Right atrium auricular region (tissue), 2 donors: ENCODE results near the gene GTSE1. TPM values are rescaled to one million over a fixed set of nuclear protein-coding genes. Genes with fewer than 3 reads are reported as not detected.

Experiments used
- DNase-seq: peaks from one replicate; pipeline ENCODE4 v3.0.0-alpha.2; 2019; ENCODE audit warnings: low spot score
- H3K27ac ChIP-seq, 2 donors: fragments of 200-600 bp; sonication (generic); 1 replicate in 1 of 2; 2 replicates in 1 of 2; pipeline ENCODE4 v1.5.1; 2016 to 2019
- H3K27me3 ChIP-seq, 2 donors: fragments of 200-600 bp; sonication (generic); one replicate each; pipeline versions ENCODE4 v1.5.1 to v1.6.0; 2017 to 2019
- H3K36me3 ChIP-seq: fragments of 200-600 bp; sonication (generic); one replicate; pipeline ENCODE4 v1.5.1; 2016
- H3K4me1 ChIP-seq, 2 donors: fragments of 200-600 bp; sonication (generic); one replicate each; pipeline versions ENCODE4 v1.5.1 to v1.6.0; 2017 to 2019
- H3K4me3 ChIP-seq, 2 donors: fragments of 200-600 bp; sonication (generic); 1 replicate in 1 of 2; 2 replicates in 1 of 2; pipeline ENCODE4 v1.5.1; 2017 to 2019; ENCODE audit warnings: mild to moderate bottlenecking in 1 of 2, moderate library complexity in 1 of 2
- H3K9me3 ChIP-seq, 2 donors: fragments of 200-600 bp; sonication (generic); one replicate each; pipeline ENCODE4 v1.5.1; 2019
- CTCF ChIP-seq, 2 donors: fragments of 200-600 bp; sonication (generic); IDR thresholded peaks; one replicate each; pipeline ENCODE4 v1.5.1; 2019; ENCODE audit warnings: antibody characterized with exemption in 2 of 2
- total RNA-seq, 2 donors: library from RNA; depleted of rRNA; stranded (reverse); fragments of >200 nt; gene quantifications; one replicate each; pipeline ENCODE4 v1.1.0, GENCODE V29; 2016

Gene GTSE1
- total RNA-seq, 2 donors from 2014 or later, result 0.16 to 0.63 TPM

GRCh38 chr22:46378426-46379065 lies 81.9 kb downstream of the GTSE1 start:
- peaks cover 0 to 9% of the 10 kb centered on the region in 2 donors for H3K9me3 ChIP-seq
- H3K27ac ChIP-seq, result no peak overlapping the region
- DNase-seq, result no peak

DNA sequence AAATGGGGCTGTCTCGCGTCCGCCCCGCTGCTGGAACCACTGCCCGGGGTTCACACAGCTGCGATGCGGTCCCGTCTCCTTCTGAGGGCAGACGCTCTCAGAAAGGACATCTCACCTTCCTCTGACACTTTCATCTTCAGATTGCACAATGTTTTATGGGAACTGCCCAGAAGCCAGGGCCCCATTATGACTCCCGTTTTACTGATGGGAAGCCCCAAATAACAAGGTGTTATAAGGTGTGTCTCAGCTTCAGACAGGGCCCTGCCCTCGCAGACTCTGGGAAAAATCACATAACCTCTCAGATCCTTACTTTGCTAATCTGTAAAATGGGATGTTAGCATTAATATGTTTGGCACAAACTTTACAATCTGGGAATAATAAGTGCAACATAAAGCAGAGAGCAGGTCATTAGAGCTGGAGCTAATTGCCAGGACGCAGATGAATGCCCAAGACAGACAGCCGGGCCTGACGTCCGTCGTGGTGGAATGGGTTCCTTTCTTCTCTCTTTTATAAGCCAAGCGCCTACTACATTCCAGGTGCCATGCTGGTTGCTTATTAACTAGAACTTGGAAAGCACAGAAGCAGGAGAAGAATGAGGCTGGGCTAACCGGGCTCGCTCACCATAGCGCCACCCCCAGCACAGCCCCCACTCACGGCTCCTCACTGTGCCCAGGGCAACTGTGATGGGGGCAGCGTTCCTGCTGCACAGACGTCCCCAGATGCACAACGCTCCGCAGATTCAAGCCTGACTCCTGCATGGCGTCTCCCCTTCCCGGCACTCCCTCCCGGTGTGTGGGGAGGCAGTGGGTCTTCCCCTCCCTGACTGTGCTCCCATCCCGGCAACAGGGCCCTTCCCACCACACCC lies 82.6 kb downstream of the GTSE1 start:
- Histone ChIP-seq H3K36me3 (no peaks in the 10 kb centered on the region), H3K27me3 (no peaks in the 10 kb centered on the region), H3K9me3 (peaks cover 0 to 9% of the 10 kb centered on the region in 2 donors), H3K4me1 (peaks cover 0 to 7% of the 10 kb centered on the region in 2 donors), H3K4me3 (no peak overlapping the region), H3K27ac (no peak overlapping the region)
- DNase-seq, result no peak
- no peak for TF ChIP-seq CTCF (IDR thresholded peaks at IDR 0.05)

More at GRCh38 chr22:46378426-46379065, 81.9 kb downstream of the GTSE1 start:
- no peak for TF ChIP-seq CTCF (IDR thresholded peaks at IDR 0.05)
- Histone ChIP-seq H3K27me3 (no peaks in the 10 kb centered on the region), H3K4me3 (no peak overlapping the region), H3K36me3 (no peaks in the 10 kb centered on the region), H3K4me1 (peaks cover 0 to 7% of the 10 kb centered on the region in 2 donors)

DNA sequence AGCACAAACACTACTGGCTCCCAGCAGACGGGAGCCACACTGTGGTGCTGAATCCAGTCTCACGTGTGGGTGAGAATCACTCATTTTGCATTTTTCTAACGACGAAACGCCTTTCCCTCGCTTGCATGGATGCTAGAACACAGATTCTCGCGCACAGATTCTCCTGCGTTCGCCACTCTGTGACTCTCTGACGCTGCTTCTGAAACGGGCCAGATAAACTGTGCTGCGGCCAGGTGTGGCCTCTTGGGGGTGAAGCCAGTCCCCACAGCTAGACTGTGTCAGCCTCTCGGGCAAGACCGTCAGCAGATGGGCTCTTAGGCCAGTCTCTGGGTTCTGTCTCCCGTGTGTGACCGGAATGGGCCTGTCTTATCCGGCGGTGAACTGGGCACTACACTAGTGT lies 83.4 kb downstream of the GTSE1 start:
- Histone ChIP-seq H3K4me1 (peaks cover 0 to 7% of the 10 kb centered on the region in 2 donors), H3K4me3 (no peak overlapping the region), H3K9me3 (peaks cover 0 to 9% of the 10 kb centered on the region in 2 donors), H3K27ac (no peak overlapping the region), H3K27me3 (no peaks in the 10 kb centered on the region), H3K36me3 (no peaks in the 10 kb centered on the region)
- TF ChIP-seq CTCF (IDR thresholded peaks at IDR 0.05), result no peak
- DNase-seq, result no peak

Other genes with a start within 250 kb of the GTSE1 start
- 10 to 100 TPM; 48.4 to 67.1 TPM for gene PPARA, start 146.3 kb upstream of the GTSE1 start, total RNA-seq
- gene CDPF1, start 46.6 kb upstream of the GTSE1 start, total RNA-seq, result 10 to 100 TPM in 1 of 2 donors, 1 to 10 TPM in 1; 9.7 to 11.9 TPM
- gene PKDREJ, start 33.5 kb upstream of the GTSE1 start, total RNA-seq, result under 1 TPM; 0.04 to 0.07 TPM
- gene TTC38, start 28.9 kb upstream of the GTSE1 start, total RNA-seq, result 10 to 100 TPM; 22.6 to 41.7 TPM
- 10 to 100 TPM; 22.2 to 22.4 TPM for gene TRMU, start 38.8 kb downstream of the GTSE1 start, total RNA-seq
- 1 to 10 TPM; 7.1 to 9.6 TPM for gene CELSR1, start 240.8 kb downstream of the GTSE1 start, total RNA-seq